Measurements from ENCODE around the gene TRIM15.
"Not testable (repeated sequence)": the region's sequence is repeated elsewhere in the genome, so short reads cannot be mapped to it uniquely, and the experiment has no call there.

The TRIM15 gene

GRCh38 chr6:30163090-30163917, at the start of gene TRIM15:
Gene TRIM15 (plus strand): TSS chr6:30163546. CDS start chr6:30163685, 139 bp downstream.
- peak; percentile 70 for DNase-seq (ENCODE audit: low spot score)

- DNase-seq (ENCODE audit: low spot score): no peak
These were observed 49.5 kb upstream of the TRIM15 start for GRCh38 chr6:30113841-30114240.

- DNase-seq (ENCODE audit: low spot score): no peak
These were observed 46.6 kb upstream of the TRIM15 start for GRCh38 chr6:30116724-30117123.

GRCh38 chr6:30118691-30119090, 44.7 kb upstream of the TRIM15 start:
- DNase-seq (ENCODE audit: low spot score): not testable (repeated sequence)

GRCh38 chr6:30121446-30122366, 41.6 kb upstream of the TRIM15 start:
- DNase-seq (ENCODE audit: low spot score): no peak

- no peak for DNase-seq (ENCODE audit: low spot score)
These were observed 40.8 kb upstream of the TRIM15 start for GRCh38 chr6:30122515-30122914.

GRCh38 chr6:30127238-30128093, 35.9 kb upstream of the TRIM15 start:
- DNase-seq (ENCODE audit: low spot score): no peak

GRCh38 chr6:30129265-30130178, 33.8 kb upstream of the TRIM15 start:
- DNase-seq (ENCODE audit: low spot score): peak; percentile 44

- DNase-seq (ENCODE audit: low spot score): no peak
These were observed 33.1 kb upstream of the TRIM15 start for GRCh38 chr6:30130179-30130679.

- peak; percentile 70 for DNase-seq (ENCODE audit: low spot score)
These were observed 32.2 kb upstream of the TRIM15 start for GRCh38 chr6:30130887-30131862.

GRCh38 chr6:30131947-30132497, 31.3 kb upstream of the TRIM15 start:
- DNase-seq (ENCODE audit: low spot score): no peak

- DNase-seq (ENCODE audit: low spot score): no peak
These were observed 28.2 kb upstream of the TRIM15 start for GRCh38 chr6:30135147-30135546.

- DNase-seq (ENCODE audit: low spot score): peak; percentile 40
These were observed 27.6 kb upstream of the TRIM15 start, which contains the start of gene TRIM40 for GRCh38 chr6:30135757-30136156. Gene TRIM40 (plus strand): TSS chr6:30136140. CDS start chr6:30137037, 897 bp downstream.

- no peak for DNase-seq (ENCODE audit: low spot score)
These were observed 26.6 kb upstream of the TRIM15 start for GRCh38 chr6:30136570-30137286.

- not testable (repeated sequence) for DNase-seq (ENCODE audit: low spot score)
These were observed 23.1 kb upstream of the TRIM15 start for GRCh38 chr6:30140240-30140639.

GRCh38 chr6:30142665-30143064, 20.7 kb upstream of the TRIM15 start:
- DNase-seq (ENCODE audit: low spot score): no peak

- DNase-seq (ENCODE audit: low spot score): no peak
These were observed 19.6 kb upstream of the TRIM15 start for GRCh38 chr6:30143780-30144179.

- DNase-seq (ENCODE audit: low spot score): no peak
These were observed 18.5 kb upstream of the TRIM15 start for GRCh38 chr6:30144811-30145210.

Data from HuH-7 (cell line).